ENCODE data around the gene AKAP6.

The AKAP6 gene

GRCh38 chr14:32342847-32343194, 13.7 kb downstream of the AKAP6 start:
- no peak overlapping the region for H3K4me3 ChIP-seq (ENCODE audit: low read depth, low read length)
- TF ChIP-seq CTCF (IDR thresholded peaks at IDR 0.05; ENCODE audit: control insufficient read depth, extremely low read depth, insufficient read depth), result no peak

GRCh38 chr14:32343926-32344430, 14.9 kb downstream of the AKAP6 start:
- no peak for DNase-seq (ENCODE audit: low read depth)
- TF ChIP-seq CTCF (IDR thresholded peaks at IDR 0.05; ENCODE audit: control insufficient read depth, extremely low read depth, insufficient read depth), result no peak
- H3K4me3 ChIP-seq (ENCODE audit: low read depth, low read length), result no peak overlapping the region

More at GRCh38 chr14:32342847-32343194, 13.7 kb downstream of the AKAP6 start:
- no peak for DNase-seq (ENCODE audit: low read depth)

- TF ChIP-seq CTCF (IDR thresholded peaks at IDR 0.05; ENCODE audit: control insufficient read depth, extremely low read depth, insufficient read depth), result no peak
- no peak for DNase-seq (ENCODE audit: low read depth)
Measured at GRCh38 chr14:32345311-32345791, 16.3 kb downstream of the AKAP6 start.

GRCh38 chr14:32349322-32349721, 20.2 kb downstream of the AKAP6 start:
- DNase-seq (ENCODE audit: low read depth), result no peak
- no peak for TF ChIP-seq CTCF (IDR thresholded peaks at IDR 0.05; ENCODE audit: control insufficient read depth, extremely low read depth, insufficient read depth)
- H3K4me3 ChIP-seq (ENCODE audit: low read depth, low read length), result no peak overlapping the region

More at GRCh38 chr14:32345311-32345791, 16.3 kb downstream of the AKAP6 start:
- no peak overlapping the region for H3K4me3 ChIP-seq (ENCODE audit: low read depth, low read length)

- DNase-seq (ENCODE audit: low read depth), result no peak
- H3K4me3 ChIP-seq (ENCODE audit: low read depth, low read length), result no peak overlapping the region
- no peak for TF ChIP-seq CTCF (IDR thresholded peaks at IDR 0.05; ENCODE audit: control insufficient read depth, extremely low read depth, insufficient read depth)
Measured at GRCh38 chr14:32350020-32350419, 20.9 kb downstream of the AKAP6 start.

GRCh38 chr14:32352631-32353030, 23.5 kb downstream of the AKAP6 start:
- TF ChIP-seq CTCF (IDR thresholded peaks at IDR 0.05; ENCODE audit: control insufficient read depth, extremely low read depth, insufficient read depth), result no peak
- H3K4me3 ChIP-seq (ENCODE audit: low read depth, low read length), result no peak overlapping the region
- no peak for DNase-seq (ENCODE audit: low read depth)

- H3K4me3 ChIP-seq (ENCODE audit: low read depth, low read length), result no peak overlapping the region
- TF ChIP-seq CTCF (IDR thresholded peaks at IDR 0.05; ENCODE audit: control insufficient read depth, extremely low read depth, insufficient read depth), result no peak
- DNase-seq (ENCODE audit: low read depth), result no peak
Measured at GRCh38 chr14:32354716-32355115, 25.6 kb downstream of the AKAP6 start.
